ENCODE data around the gene CCL11. TPM values are rescaled to one million over a fixed set of nuclear protein-coding genes. Genes with fewer than 3 reads are reported as not detected.

Gene CCL11
- total and polyA plus RNA-seq, 2 experiments from 2014 or later = not detected

DNA sequence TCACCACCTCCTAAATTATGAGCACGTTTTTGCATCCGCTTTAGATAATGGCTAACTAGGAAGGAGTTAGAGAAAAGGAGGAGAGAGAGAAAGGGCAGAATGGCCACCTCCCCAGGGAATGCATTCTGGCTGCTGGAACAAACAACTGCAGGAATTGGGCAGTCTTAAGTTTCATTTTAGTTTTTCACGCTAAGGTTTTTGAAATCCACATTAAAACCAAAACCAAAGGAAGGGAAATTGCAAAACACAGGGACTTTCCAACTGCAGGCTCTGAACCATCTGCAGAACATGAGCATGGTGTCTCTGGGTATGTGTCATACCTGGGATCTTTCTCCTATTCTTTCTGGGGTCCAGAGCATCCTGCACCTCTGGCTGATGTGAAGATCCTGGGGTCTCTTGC lies 21.6 kb downstream of the CCL11 start:
- H3K4me1 ChIP-seq (ENCODE audit: low read depth) = no peaks in the 10 kb centered on the region
- no peaks in the 10 kb centered on the region for H3K9me3 ChIP-seq (ENCODE audit: low read depth)
- H3K27ac ChIP-seq = no peak overlapping the region
- TF ChIP-seq, protein P1, sequence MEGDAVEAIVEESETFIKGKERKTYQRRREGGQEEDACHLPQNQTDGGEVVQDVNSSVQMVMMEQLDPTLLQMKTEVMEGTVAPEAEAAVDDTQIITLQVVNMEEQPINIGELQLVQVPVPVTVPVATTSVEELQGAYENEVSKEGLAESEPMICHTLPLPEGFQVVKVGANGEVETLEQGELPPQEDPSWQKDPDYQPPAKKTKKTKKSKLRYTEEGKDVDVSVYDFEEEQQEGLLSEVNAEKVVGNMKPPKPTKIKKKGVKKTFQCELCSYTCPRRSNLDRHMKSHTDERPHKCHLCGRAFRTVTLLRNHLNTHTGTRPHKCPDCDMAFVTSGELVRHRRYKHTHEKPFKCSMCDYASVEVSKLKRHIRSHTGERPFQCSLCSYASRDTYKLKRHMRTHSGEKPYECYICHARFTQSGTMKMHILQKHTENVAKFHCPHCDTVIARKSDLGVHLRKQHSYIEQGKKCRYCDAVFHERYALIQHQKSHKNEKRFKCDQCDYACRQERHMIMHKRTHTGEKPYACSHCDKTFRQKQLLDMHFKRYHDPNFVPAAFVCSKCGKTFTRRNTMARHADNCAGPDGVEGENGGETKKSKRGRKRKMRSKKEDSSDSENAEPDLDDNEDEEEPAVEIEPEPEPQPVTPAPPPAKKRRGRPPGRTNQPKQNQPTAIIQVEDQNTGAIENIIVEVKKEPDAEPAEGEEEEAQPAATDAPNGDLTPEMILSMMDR (IDR thresholded peaks at IDR 0.05; ENCODE audit: low read depth, low read length) = no peak
- peaks cover 12% of the 10 kb centered on the region for H3K27me3 ChIP-seq
- peak in 1 of 2 donors; percentile 87 for DNase-seq (ENCODE audit: low read depth in 1 of 2, low spot score in 1 of 2)
- H3K36me3 ChIP-seq = no peaks in the 10 kb centered on the region
- H3K4me3 ChIP-seq = no peak overlapping the region

DNA sequence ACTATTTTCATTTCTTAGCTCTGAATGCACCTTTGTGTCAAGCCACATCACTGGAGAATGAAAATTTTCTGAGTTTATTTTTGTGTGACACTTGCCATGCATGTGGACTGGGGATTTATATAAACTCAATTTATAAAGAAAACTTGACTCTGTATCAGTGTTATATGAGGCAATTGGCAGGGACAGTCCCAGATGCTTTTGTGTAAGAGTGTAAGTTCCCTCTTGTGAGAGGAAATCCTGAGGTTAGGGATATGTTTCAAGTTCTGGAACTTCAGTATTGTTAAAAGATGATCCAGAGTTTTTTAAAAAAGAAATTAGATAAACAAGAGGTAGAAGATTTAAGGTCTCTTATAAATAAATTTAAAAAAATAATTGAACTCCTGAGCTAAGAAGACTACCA lies 22.8 kb downstream of the CCL11 start:
- Histone ChIP-seq H3K36me3 (no peaks in the 10 kb centered on the region), H3K9me3 (ENCODE audit: low read depth) (no peaks in the 10 kb centered on the region), H3K27ac (no peak overlapping the region), H3K27me3 (peaks cover 21% of the 10 kb centered on the region), H3K4me3 (no peak overlapping the region), H3K4me1 (ENCODE audit: low read depth) (no peaks in the 10 kb centered on the region)
- DNase-seq (ENCODE audit: low read depth in 1 of 2, low spot score in 1 of 2) = no peak
- TF ChIP-seq, protein P1 (IDR thresholded peaks at IDR 0.05; ENCODE audit: low read depth, low read length) = no peak

DNA sequence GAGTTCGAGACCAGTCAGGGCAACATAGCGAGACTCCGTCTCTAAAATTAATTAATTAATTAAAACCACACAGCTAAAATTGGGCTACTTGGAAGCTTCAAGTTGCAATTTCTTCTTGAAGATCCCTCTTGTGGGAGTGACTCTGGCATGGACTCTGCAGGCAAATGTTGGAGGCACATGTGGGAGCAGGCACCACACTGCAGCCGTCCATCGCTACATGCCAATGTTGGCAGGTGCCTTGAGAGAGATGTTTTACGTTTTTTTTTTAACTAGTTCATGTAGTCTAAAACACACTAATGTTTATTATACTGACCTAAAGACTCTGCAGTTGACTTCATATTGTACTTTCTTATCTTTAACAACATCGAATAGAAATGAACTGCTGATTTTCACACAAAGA lies 25.7 kb downstream of the CCL11 start:
- TF ChIP-seq, protein P1 (IDR thresholded peaks at IDR 0.05; ENCODE audit: low read depth, low read length) = no peak
- Histone ChIP-seq H3K27ac (no peak overlapping the region), H3K4me3 (no peak overlapping the region), H3K4me1 (ENCODE audit: low read depth) (no peaks in the 10 kb centered on the region), H3K9me3 (ENCODE audit: low read depth) (no peaks in the 10 kb centered on the region), H3K27me3 (peaks cover 45% of the 10 kb centered on the region), H3K36me3 (no peaks in the 10 kb centered on the region)
- DNase-seq (ENCODE audit: low read depth in 1 of 2, low spot score in 1 of 2) = no peak

DNA sequence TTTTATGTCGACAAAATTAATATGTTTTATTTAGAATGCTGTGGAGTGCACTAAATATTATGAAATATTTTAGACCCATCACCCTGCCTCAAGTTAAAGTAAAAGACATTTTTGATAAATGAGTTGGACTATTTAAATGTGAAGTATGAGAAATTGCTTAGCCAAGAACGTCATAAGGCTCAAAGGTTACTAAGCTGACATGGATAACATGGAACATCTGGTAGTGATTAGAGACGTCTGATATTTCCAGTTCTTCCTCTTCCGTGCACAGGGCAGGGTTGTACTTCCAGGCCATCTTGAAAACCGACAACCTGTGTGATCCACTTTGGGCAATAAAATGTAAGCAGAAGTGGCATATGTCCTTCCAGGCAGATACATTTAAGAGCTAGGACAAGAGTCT lies 26.5 kb downstream of the CCL11 start:
- H3K27me3 ChIP-seq = peaks cover 45% of the 10 kb centered on the region
- peak in 1 of 2 donors; percentile 91 for DNase-seq (ENCODE audit: low read depth in 1 of 2, low spot score in 1 of 2)
- no peak overlapping the region for H3K27ac ChIP-seq
- TF ChIP-seq, protein P1 (IDR thresholded peaks at IDR 0.05; ENCODE audit: low read depth, low read length) = no peak
- no peaks in the 10 kb centered on the region for H3K36me3 ChIP-seq
- no peaks in the 10 kb centered on the region for H3K9me3 ChIP-seq (ENCODE audit: low read depth)
- H3K4me3 ChIP-seq = no peak overlapping the region
- H3K4me1 ChIP-seq (ENCODE audit: low read depth) = no peaks in the 10 kb centered on the region

DNA sequence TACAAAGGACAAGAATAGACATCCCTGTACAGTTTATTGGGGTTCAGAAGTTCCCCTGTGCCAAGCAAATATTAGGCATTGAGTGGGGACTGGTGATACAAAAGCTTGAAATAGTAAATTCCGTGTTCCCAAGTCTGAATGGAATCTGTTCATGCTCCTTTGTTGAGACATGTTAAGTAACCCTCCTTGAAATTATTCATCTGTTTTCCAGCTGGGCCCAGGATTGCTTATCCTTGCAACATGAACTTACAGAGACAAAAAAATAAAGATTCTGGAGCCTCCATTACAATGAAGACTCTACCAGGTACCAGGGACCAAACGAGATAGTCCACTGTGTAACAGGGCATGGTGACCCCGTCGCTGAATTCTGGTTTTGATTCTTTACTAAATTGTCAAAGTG lies 27.6 kb downstream of the CCL11 start:
- no peak overlapping the region for H3K27ac ChIP-seq
- H3K4me3 ChIP-seq = no peak overlapping the region
- H3K27me3 ChIP-seq = peaks cover 45% of the 10 kb centered on the region
- DNase-seq (ENCODE audit: low read depth in 1 of 2, low spot score in 1 of 2) = peak in 1 of 2 donors; percentile 73
- no peaks in the 10 kb centered on the region for H3K36me3 ChIP-seq
- TF ChIP-seq, protein P1 (IDR thresholded peaks at IDR 0.05; ENCODE audit: low read depth, low read length) = no peak
- H3K9me3 ChIP-seq (ENCODE audit: low read depth) = no peaks in the 10 kb centered on the region
- no peaks in the 10 kb centered on the region for H3K4me1 ChIP-seq (ENCODE audit: low read depth)

DNA sequence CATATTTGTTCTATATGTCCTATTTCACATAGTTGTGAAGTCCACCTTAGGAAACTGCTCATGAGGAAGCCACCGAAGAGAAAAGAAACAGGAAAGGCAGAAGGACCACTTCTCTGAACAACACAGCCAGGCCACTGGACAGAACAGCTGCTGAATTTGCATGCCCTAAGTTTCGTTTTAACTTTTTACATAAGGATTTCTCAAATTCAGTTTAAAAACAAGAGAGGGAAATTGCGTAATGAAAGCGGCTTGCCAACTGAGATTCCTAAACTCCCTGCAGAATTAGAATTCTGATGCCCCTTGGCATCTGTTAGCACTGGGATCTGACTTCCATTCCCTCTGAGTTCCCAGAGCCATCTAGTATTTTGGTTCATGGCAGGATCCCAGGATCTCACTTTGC lies 28.7 kb downstream of the CCL11 start:
- Histone ChIP-seq H3K27me3 (peaks cover 45% of the 10 kb centered on the region), H3K27ac (no peak overlapping the region), H3K9me3 (ENCODE audit: low read depth) (no peaks in the 10 kb centered on the region), H3K4me3 (no peak overlapping the region), H3K36me3 (no peaks in the 10 kb centered on the region), H3K4me1 (ENCODE audit: low read depth) (no peaks in the 10 kb centered on the region)
- DNase-seq (ENCODE audit: low read depth in 1 of 2, low spot score in 1 of 2) = peak in 1 of 2 donors; percentile 95
- TF ChIP-seq, protein P1 (IDR thresholded peaks at IDR 0.05; ENCODE audit: low read depth, low read length) = no peak
